OCI-M1 (cell line): ENCODE data around the gene NOP9.
"Not testable (repeated sequence)": the region's sequence is repeated elsewhere in the genome, so short reads cannot be mapped to it uniquely, and the experiment has no call there.

Source experiments
- DNase-seq: peaks from one replicate; lab custom pipeline; 2025; lab: John Stamatoyannopoulos, UW

The NOP9 gene

GRCh38 chr14:24353559-24354481 is 54.2 kb downstream of the NOP9 start:
- DNase-seq = no peak

GRCh38 chr14:24354482-24354825 is 54.8 kb downstream of the NOP9 start:
- not testable (repeated sequence) for DNase-seq

GRCh38 chr14:24355009-24355408 is 55.4 kb downstream of the NOP9 start:
- DNase-seq = no peak

GRCh38 chr14:24356208-24356607 is 56.6 kb downstream of the NOP9 start:
- DNase-seq = no peak
